A549 (cell line): ENCODE measurements around the gene PTPN1.

Source experiments
- FOSL2 ChIP-seq, 2 experiments: fragments of 450-650 bp in 1 of 2; fragments of >200 bp in 1 of 2; sonication (Bioruptor Twin) in 1 of 2; formaldehyde crosslinking; IDR thresholded peaks; 2 replicates each; pipeline versions ENCODE4 v1.5.0 to v1.6.1; 2016 to 2020; ENCODE audit warnings: mild to moderate bottlenecking in 1 of 2, moderate library complexity in 1 of 2
- KDM1A ChIP-seq: fragments of 200-600 bp; sonication (generic); IDR thresholded peaks from 2 replicates; pipeline ENCODE4 v1.6.1; 2016; ENCODE audit warnings: low read depth, mild to moderate bottlenecking
- SMC3 ChIP-seq: fragments of >200 bp; sonication (Bioruptor Twin); formaldehyde crosslinking; IDR thresholded peaks from 3 replicates; pipeline ENCODE4 v1.6.1; 2018; ENCODE audit warnings: inconsistent platforms
- TP53 ChIP-seq: fragments of 250-450 bp; sonication (Bioruptor Pico); IDR thresholded peaks from 2 replicates; pipeline ENCODE4 v1.5.0; 2021; ENCODE audit warnings: mild to moderate bottlenecking, moderate library complexity
- TF ChIP-seq, protein P1 (sequence below): fragments of >200 bp; sonication (Bioruptor Twin); formaldehyde crosslinking; IDR thresholded peaks from 3 replicates; pipeline ENCODE4 v1.5.1; 2016

- TF ChIP-seq KDM1A, result no peak
- no peak for TF ChIP-seq FOSL2 (IDR thresholded peaks at IDR 0.05)
- TF ChIP-seq FOSL2 (CRISPR knock-in tag; IDR thresholded peaks at IDR 0.05), result no peak
- no peak for TF ChIP-seq SMC3
- TF ChIP-seq, protein P1, sequence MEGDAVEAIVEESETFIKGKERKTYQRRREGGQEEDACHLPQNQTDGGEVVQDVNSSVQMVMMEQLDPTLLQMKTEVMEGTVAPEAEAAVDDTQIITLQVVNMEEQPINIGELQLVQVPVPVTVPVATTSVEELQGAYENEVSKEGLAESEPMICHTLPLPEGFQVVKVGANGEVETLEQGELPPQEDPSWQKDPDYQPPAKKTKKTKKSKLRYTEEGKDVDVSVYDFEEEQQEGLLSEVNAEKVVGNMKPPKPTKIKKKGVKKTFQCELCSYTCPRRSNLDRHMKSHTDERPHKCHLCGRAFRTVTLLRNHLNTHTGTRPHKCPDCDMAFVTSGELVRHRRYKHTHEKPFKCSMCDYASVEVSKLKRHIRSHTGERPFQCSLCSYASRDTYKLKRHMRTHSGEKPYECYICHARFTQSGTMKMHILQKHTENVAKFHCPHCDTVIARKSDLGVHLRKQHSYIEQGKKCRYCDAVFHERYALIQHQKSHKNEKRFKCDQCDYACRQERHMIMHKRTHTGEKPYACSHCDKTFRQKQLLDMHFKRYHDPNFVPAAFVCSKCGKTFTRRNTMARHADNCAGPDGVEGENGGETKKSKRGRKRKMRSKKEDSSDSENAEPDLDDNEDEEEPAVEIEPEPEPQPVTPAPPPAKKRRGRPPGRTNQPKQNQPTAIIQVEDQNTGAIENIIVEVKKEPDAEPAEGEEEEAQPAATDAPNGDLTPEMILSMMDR, result no peak
- TF ChIP-seq TP53 (CRISPR knock-in tag), result no peak
Measured at GRCh38 chr20:50582591-50583234, 72.5 kb downstream of the PTPN1 start.
